ENCODE results near the gene PSMG4. TPM values are rescaled to one million over a fixed set of nuclear protein-coding genes. Genes with fewer than 3 reads are reported as not detected.

The PSMG4 gene
- polyA plus RNA-seq, 6 donors from 2014 or later, result 37.9 to 63.0 (median 51.5) TPM

DNA sequence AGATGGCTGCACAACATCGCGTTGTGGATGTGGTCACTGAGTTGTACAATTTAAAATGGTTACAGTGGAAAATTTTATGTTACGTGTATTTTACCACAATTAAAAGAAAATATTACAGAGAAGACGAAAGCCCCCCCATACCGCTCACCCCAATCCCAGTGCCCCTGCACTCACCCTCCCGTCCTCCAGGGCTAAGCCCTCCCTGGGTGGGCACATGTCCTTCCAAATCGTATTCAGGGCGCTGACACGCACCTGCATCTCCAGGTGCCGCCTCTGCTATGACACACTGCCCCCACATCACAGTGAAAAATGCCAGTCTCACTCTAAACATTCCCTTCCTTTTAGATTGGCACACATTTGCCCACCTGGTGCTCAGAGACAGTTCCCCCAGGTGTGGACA lies 49.4 kb downstream of the PSMG4 start:
- peak overlapping the region in 1 of 6 donors; percentile 65 for H3K27ac Mint-ChIP-seq

GRCh38 chr6:3309391-3310050 lies 50.8 kb downstream of the PSMG4 start:
- Mint-ChIP-seq H3K36me3 (no peaks in the 10 kb centered on the region), H3K27me3 (peaks cover 3 to 20% (median 12%) of the 10 kb centered on the region in 3 donors), H3K4me3 (no peak overlapping the region), H3K9me3 (peaks cover 0 to 9% (median 5%) of the 10 kb centered on the region in 7 donors), H3K4me1 (no peaks in the 10 kb centered on the region), H3K27ac (no peak overlapping the region)
- DNase-seq, result no peak
- no peak for ATAC-seq (ENCODE audit: low read depth in 2 of 2)

More for the DNA sequence above, 49.4 kb downstream of the PSMG4 start:
- DNase-seq, result no peak
- H3K4me3 Mint-ChIP-seq, result no peak overlapping the region
- ATAC-seq (ENCODE audit: low read depth in 2 of 2), result no peak
- peaks cover 8 to 32% (median 19%) of the 10 kb centered on the region in 3 donors for H3K27me3 Mint-ChIP-seq
- peaks cover 0 to 6% of the 10 kb centered on the region in 2 donors for H3K36me3 Mint-ChIP-seq
- no peaks in the 10 kb centered on the region for H3K4me1 Mint-ChIP-seq
- H3K9me3 Mint-ChIP-seq, result peaks cover 0 to 12% (median 7%) of the 10 kb centered on the region in 7 donors

GRCh38 chr6:3310051-3310448 lies 51.3 kb downstream of the PSMG4 start:
- H3K27ac Mint-ChIP-seq, result no peak overlapping the region
- no peaks in the 10 kb centered on the region for H3K36me3 Mint-ChIP-seq
- no peak overlapping the region for H3K4me3 Mint-ChIP-seq
- H3K9me3 Mint-ChIP-seq, result peaks cover 0 to 8% (median 5%) of the 10 kb centered on the region in 7 donors
- no peaks in the 10 kb centered on the region for H3K4me1 Mint-ChIP-seq
- DNase-seq (no peak), ATAC-seq (ENCODE audit: low read depth in 2 of 2) (no peak)
- peaks cover 0 to 14% (median 12%) of the 10 kb centered on the region in 3 donors for H3K27me3 Mint-ChIP-seq

DNA sequence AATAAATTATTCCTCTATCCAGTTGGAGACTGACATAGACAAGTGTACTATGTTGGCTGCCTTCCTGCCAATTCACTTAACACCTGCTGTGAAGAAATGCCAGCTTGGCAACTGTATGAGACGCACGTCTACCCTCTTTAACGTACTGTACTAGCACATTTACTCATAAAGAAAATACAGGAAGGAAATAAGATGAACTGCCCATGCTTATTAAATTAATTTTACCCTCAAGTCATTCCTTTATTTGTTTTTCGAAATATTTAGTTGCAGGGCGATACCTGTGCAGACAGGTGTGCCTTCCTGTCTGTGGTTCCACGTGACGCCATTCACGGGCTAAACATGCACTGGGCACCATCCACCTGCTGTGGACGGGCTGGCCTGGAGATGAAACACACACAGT lies 52.0 kb downstream of the PSMG4 start:
- no peaks in the 10 kb centered on the region for H3K4me1 Mint-ChIP-seq
- DNase-seq (no peak), ATAC-seq (ENCODE audit: low read depth in 2 of 2) (no peak)
- H3K4me3 Mint-ChIP-seq, result no peak overlapping the region
- peak overlapping the region in 1 of 6 donors; percentile 69 for H3K27ac Mint-ChIP-seq
- H3K9me3 Mint-ChIP-seq, result peaks cover 0 to 4% (median 2%) of the 10 kb centered on the region in 7 donors
- peaks cover 0 to 12% (median 10%) of the 10 kb centered on the region in 3 donors for H3K27me3 Mint-ChIP-seq
- H3K36me3 Mint-ChIP-seq, result no peaks in the 10 kb centered on the region

- Mint-ChIP-seq H3K4me3 (no peak overlapping the region), H3K27ac (no peak overlapping the region), H3K9me3 (no peaks in the 10 kb centered on the region), H3K27me3 (peaks cover 1 to 12% (median 11%) of the 10 kb centered on the region in 3 donors), H3K36me3 (no peaks in the 10 kb centered on the region), H3K4me1 (no peaks in the 10 kb centered on the region)
- DNase-seq (no peak), ATAC-seq (ENCODE audit: low read depth in 2 of 2) (no peak)
Observed at GRCh38 chr6:3311826-3312225, 53.1 kb downstream of the PSMG4 start.

- DNase-seq, result no peak
- H3K4me3 Mint-ChIP-seq, result no peak overlapping the region
- no peak overlapping the region for H3K27ac Mint-ChIP-seq
- H3K9me3 Mint-ChIP-seq, result no peaks in the 10 kb centered on the region
- peaks cover 0 to under 1% (median 0%) of the 10 kb centered on the region in 3 donors for H3K4me1 Mint-ChIP-seq
- H3K36me3 Mint-ChIP-seq, result no peaks in the 10 kb centered on the region
- H3K27me3 Mint-ChIP-seq, result peaks cover 10 to 20% (median 20%) of the 10 kb centered on the region in 3 donors
- no peak for ATAC-seq (ENCODE audit: low read depth in 2 of 2)
Observed at GRCh38 chr6:3312604-3313231, 54.0 kb downstream of the PSMG4 start.

DNA sequence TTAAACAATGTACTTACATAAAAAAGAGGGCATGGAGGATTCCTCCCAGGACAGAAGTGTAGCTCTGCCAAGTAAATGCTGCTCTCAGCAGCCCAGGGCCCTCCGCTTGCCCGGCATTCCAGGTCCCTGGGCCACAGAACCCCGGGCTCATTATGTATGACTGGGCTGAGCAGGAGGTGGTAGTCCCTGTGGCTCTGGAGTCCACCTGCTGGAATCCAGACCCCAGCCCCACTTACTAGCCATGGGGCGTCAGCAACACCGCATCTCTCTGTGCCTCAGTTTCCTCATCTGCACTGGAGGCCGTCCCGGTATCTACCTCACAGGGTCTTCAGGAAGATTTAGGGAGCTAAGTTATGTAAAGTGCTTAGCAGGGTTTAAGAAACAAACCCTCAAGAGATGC lies 55.4 kb downstream of the PSMG4 start:
- ATAC-seq (ENCODE audit: low read depth in 2 of 2) (no peak), DNase-seq (no peak)
- H3K4me1 Mint-ChIP-seq, result peaks cover 4 to 11% (median 8%) of the 10 kb centered on the region in 3 donors
- H3K4me3 Mint-ChIP-seq, result no peak overlapping the region
- no peak overlapping the region for H3K27ac Mint-ChIP-seq
- H3K36me3 Mint-ChIP-seq, result no peaks in the 10 kb centered on the region
- H3K9me3 Mint-ChIP-seq, result no peaks in the 10 kb centered on the region
- peaks cover 13 to 35% (median 34%) of the 10 kb centered on the region in 3 donors for H3K27me3 Mint-ChIP-seq

DNA sequence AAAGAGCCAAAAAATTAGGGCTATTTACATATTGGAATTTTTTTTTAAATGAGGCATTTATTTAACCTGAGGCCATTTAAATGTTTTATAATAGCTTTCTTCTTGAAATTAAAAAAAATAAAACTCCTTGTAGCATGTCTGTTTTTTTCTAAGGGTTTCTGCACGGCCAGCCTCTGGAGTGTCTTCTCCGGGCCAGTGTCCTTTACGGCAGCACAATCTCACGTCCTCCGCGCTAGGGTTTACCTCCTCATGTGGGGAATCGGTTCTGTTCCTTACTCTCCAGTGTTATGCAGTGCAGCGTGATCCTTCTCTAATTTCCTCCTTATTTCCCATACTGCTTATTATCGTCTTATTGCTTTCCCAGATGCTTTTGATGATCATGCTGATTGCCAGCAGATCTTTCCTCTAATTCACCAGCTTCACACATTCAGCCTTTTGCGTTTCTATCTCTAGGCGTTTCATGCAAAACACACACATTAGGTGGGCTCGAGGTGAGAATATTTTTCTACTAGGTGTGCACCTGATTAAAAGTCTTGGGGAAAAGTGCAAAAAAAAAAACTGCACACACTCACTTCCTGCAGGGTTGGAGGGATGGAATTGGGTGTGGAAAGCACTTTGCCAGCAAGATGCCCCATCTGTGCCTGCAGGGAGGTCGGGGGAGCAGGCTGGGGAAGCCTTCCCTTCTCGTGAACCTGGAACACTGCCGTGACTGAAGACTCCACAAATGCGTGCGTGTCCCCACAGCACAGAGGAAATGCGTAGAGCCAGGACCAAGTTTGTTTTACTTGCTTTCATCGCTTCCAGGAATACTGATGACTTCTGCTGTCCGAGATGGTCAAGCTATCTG lies 56.1 kb downstream of the PSMG4 start:
- no peak for DNase-seq
- Mint-ChIP-seq H3K4me1 (peaks cover 4 to 11% (median 8%) of the 10 kb centered on the region in 3 donors), H3K27ac (no peak overlapping the region), H3K4me3 (no peak overlapping the region), H3K9me3 (no peaks in the 10 kb centered on the region), H3K27me3 (peaks cover 16 to 39% (median 36%) of the 10 kb centered on the region in 3 donors), H3K36me3 (no peaks in the 10 kb centered on the region)
- no peak for ATAC-seq (ENCODE audit: low read depth in 2 of 2)

GRCh38 chr6:3315841-3316240 lies 57.1 kb downstream of the PSMG4 start:
- Mint-ChIP-seq H3K27me3 (peaks cover 16 to 35% (median 30%) of the 10 kb centered on the region in 3 donors), H3K36me3 (no peaks in the 10 kb centered on the region), H3K27ac (peak overlapping the region in 1 of 6 donors; percentile 61), H3K9me3 (no peaks in the 10 kb centered on the region), H3K4me3 (no peak overlapping the region), H3K4me1 (peaks cover 4 to 11% (median 8%) of the 10 kb centered on the region in 3 donors)
- DNase-seq (no peak), ATAC-seq (ENCODE audit: low read depth in 2 of 2) (no peak)

DNA sequence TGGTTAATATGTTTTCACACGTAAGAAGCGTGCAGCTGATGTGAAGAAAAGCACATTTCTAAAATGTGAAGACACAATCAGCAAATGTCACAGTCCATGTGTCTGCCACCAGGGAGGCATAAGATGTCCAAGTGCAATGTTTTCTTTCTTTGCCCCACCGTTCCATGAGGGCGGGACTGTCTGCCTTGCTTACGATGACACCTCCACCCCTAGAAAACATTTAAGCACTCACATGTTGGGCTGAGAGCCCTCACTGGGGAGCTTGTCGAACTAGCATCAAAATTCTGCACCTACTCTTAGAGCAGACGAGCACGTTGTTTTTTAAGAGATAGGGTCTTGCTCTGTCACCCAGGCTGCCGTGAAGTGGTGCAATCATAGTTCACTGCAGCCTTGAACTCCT lies 57.6 kb downstream of the PSMG4 start:
- ATAC-seq (ENCODE audit: low read depth in 2 of 2) (no peak), DNase-seq (no peak)
- Mint-ChIP-seq H3K27me3 (peaks cover 16 to 33% (median 31%) of the 10 kb centered on the region in 3 donors), H3K27ac (no peak overlapping the region), H3K4me1 (peaks cover 4 to 11% (median 8%) of the 10 kb centered on the region in 3 donors), H3K36me3 (no peaks in the 10 kb centered on the region), H3K4me3 (no peak overlapping the region), H3K9me3 (no peaks in the 10 kb centered on the region)

DNA sequence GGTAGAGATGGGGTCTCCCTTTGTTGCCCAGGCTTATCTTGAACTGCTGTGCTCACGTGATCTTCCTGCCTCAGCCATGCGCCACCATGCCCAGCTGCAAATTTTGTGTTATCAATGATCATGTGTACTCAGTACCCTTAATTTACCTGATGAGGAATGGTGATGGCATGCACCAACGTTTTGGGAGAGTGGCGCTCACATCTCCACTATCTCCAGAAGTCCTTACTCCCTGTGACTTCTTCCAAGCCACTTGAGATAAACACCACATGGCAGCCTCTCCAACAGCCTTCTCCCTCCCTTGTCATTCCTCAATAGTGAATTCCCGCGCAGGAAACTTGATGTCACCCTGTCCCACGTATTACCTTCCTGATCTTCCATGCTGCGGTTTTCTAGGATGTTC lies 58.1 kb downstream of the PSMG4 start:
- H3K27me3 Mint-ChIP-seq, result peaks cover 16 to 38% (median 30%) of the 10 kb centered on the region in 3 donors
- H3K27ac Mint-ChIP-seq, result no peak overlapping the region
- H3K4me1 Mint-ChIP-seq, result peaks cover 4 to 11% (median 8%) of the 10 kb centered on the region in 3 donors
- ATAC-seq (ENCODE audit: low read depth in 2 of 2) (no peak), DNase-seq (no peak)
- H3K9me3 Mint-ChIP-seq, result no peaks in the 10 kb centered on the region
- no peak overlapping the region for H3K4me3 Mint-ChIP-seq
- no peaks in the 10 kb centered on the region for H3K36me3 Mint-ChIP-seq

All from naive B cell (primary cell).